ENCODE results near the gene TMCC1.
"Not testable (repeated sequence)": the region's sequence is repeated elsewhere in the genome, so short reads cannot be mapped to it uniquely, and the experiment has no call there.

Gene TMCC1

DNA sequence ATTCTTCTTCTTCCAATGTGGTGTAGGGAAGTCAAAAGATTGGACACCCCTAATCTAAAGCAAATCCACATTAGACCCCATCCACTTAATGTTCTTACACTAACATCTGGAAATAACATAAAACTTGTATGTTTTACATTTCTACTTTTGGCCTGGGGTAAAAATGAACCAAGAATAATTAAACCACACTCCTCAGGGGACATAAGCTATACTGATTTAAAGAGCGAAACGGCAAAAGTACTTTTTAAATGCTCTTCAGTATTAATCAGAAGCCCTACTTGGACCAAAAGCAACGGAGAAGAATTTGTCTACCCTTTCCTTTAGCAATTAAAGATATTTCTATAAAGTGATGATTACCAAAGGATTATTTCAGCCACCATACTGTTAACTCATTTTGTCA is 123.9 kb downstream of the TMCC1 start:
- no peak for DNase-seq

DNA sequence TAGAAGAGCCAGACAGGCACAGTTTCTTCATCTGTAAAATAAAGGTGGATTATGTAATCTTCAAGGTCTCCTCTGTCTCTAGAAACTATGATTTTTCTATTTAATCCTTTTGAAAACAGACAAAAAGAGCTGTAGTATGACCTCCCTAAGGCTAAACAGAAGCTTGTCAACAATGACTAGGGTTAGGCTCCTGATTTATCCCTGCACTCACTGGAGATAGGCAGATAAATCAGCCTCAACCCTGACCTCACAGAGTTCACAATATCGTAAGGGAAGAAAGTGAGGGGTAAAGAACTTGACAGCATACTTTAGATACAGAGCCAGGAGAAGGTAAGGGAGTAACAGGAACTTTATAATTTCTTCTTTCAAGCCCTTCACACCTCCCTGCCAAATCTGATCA is 124.8 kb downstream of the TMCC1 start:
- no peak for DNase-seq

DNA sequence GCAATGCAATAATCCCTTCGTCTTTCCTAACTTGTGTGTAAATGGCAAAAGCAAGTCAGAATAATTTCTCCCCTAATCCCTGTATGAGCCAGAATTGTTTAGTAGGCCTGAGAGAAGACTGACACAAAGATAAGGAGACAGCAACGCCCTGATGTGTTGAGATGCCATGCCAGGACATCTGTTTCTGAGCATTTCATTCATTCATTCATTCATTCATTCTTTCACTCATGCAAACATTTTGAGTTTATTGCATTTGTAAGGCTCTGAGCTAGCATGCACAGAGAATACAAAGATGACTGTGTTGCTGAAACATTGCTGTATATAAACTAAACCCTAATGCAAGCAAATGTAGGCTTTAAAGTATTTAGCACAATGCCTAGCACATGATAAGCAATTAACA is 127.4 kb downstream of the TMCC1 start:
- no peak for DNase-seq

DNA sequence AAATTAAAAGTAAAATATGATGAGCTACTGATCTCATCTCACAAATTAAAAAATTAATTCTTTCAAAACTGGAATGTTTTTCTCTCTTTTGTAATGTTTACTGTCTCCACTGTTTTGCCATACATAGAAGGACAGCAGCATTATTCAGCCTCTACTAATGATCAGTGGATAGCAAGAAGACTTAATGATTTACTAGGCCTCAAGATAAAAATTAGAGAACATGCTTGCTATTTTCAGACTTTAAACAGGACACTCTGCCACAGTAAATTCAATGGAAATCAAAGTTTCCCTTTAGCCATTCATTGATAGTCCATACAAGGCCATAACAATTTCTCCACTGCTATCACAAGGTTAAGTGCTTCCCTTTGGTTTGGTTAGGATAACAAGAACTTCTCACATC is 129.4 kb downstream of the TMCC1 start:
- DNase-seq, result no peak

DNA sequence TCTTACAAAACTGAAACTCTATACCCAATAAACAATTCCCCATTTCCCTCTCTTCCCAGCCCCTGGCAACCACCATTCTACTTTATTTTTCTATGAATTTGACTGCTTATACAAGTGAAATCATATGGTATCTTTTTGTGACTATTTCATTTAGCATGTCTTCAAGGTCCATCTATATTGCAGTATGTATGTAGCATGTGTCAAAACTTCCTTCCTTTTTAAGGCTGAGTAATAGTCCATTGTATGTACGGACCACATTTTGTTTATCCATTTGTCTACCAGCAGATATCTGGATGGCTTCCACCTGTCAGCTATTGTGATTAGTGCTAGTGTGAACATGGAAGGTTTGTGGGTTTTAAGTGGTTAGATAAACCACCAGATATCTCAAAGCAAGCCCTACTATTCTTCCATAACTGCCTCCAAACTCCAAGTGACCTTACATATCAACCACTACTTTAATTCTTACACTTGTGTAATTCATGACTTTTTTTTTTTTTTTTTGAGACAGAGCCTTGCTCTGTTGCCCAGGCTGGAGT is 134.7 kb downstream of the TMCC1 start:
- no peak for DNase-seq

DNA sequence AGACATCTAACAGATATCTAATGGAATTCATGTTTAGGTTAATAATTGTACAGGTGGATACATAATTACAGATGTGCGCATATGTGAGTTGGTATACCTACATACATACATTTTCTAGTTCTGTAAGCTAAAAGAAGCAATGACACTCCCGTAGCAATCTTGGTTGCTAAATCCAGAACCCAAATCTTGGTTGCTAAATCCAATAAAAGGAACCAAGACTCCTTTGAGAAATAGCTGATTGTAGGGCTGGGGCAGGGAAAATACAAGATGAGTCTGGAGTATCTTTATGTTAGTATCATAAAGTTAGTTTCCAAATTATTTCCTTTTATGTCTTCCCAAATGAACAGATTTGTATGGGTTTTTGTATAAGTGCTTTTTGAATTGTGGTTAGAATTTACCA is 135.2 kb downstream of the TMCC1 start:
- no peak for DNase-seq

DNA sequence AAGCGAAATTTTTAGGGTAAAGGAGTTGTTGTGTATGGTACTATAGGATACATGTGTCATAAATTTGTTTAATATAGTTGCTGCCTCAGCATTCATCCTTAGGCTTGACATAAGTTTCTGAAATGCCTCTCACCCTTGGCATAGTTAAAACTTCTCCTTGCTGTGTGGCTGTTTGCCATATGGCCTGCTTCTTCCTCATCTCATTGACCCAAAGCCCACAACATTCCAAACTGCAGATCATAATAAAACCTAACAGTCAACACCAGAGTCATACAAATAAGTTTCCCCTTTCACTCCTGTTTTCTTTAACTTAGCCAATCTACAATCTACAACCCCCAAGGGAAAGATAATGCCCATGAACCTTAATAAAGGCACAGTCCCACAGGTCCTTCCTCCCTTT is 136.6 kb downstream of the TMCC1 start:
- no peak for DNase-seq

DNA sequence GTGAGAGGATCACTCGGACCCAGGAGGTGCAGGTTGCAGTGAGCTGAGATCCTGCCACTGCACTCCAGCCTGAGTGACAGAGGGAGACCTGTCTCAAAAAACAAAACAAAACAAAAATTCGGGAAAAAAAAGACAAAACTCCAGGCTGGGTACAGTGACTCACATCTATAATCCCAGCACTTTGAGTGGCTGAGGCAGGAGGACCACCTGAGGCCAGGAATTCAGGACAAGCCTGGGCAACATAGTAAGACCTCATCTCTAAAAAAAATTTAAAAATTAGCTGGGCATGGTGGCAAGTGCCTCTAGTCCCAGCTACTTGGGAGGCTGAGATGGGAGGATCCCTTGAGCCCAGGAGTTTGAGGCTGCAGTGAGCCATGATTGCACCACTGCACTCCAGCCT is 142.4 kb downstream of the TMCC1 start:
- DNase-seq, result not testable (repeated sequence)

DNA sequence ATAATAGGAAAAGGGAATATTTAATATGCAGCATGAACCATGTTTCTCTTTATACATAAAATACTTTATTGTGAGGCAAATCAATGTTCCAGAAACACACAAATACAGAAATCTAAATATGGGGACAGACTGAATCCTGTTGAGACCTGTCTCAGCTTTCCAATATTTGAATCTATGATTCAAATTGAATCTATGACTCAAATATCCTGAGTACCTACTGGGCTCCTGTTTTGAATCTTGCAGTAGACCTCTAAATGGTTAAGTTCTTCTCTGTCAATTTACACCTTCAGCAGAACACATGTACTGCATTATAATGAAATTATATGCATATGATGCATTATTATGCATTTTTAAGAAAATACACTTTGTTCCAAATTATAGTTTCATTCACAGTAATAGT is 143.8 kb downstream of the TMCC1 start:
- no peak for DNase-seq

DNA sequence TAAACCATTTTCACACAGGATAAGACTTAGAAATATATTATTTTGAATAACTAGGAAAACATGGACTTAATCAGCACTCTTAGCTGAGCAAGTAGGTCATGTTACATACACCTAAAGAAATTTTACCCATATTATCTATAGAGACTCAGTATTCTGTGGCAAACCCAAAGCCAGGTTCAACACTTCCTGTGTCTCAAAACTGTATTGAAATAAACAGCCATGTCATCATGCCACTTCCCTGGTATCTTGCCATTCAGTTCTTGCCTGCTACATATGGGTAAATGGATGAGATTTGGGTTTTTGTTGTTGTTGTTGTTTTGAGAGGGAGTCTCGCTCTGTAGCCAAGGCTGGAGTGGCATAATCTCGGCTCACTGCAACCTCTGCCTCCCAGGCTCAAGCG is 145.5 kb downstream of the TMCC1 start:
- DNase-seq, result no peak

DNA sequence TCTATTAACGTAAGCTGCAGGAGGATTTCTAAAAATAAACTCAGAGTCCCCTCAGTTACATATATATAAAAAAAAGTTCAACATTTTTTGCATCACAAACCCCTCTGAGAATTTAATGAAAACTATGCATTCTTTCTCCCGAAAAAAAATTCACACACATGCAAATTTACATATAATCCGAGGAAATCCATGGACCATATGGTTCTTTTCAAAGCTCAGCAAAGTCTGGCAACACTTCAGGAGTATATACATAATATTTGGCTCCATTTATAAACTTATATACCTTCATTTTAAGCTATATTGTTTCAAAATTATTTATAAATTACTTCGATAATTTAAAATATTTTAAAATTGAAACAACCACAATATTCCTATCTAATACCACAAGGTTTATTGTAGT is 146.4 kb downstream of the TMCC1 start:
- no peak for DNase-seq

DNA sequence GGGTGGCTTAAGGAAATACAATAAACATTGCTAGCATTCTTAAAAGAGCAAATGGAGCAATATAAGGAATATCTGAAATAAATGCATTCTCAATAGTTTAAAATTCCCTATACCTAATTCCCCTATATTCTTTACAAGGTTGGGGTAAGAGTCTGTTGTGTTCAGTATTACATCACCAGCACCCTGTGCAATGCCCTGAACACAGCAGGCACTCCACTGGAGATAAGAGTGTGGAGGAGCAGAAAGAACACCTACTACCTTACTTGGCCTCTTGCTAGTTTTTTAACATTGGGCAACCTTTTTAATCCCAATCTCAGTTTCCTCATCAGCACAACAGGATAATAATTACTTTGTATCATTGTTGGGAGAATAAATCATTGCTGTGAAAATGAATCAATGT is 146.9 kb downstream of the TMCC1 start:
- DNase-seq, result no peak

DNA sequence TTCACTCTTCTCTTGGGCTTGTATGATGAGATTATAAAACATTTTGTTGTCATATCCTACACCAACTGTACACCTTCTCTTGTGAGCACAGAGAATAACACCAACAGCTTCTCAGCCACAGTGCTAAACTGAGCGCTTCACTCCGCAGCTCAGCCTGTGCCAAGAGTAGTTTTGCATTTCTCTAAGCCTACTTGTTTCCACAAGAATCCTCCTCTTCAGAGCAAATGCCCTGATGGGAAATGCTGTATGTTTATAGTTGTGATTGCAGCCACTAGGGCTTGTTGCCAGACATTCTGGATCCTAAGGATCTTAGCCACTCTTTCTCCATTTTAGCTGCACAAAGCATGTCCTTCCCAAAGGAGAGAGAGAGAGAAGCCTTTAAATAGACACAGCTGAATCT is 148.3 kb downstream of the TMCC1 start:
- peak; percentile 8 to 42 for DNase-seq

DNA sequence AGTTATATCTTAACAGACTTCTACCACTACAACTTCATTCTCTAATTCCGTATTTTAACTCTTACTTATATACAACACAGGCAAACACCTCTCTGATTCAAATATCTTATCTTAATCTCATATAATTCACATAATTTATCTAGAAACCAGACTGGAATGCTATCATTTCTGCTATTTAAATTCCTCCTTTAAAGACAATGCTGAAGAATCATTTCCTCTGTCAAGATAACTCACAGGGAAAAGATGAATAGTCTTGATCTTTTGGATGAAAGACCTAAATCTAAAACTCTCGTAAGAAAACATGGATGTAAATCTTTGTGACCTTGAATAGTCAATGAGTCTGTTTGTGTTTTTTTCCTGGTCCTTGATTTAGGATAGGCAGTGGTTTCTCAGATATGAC is 151.7 kb downstream of the TMCC1 start:
- DNase-seq, result no peak

DNA sequence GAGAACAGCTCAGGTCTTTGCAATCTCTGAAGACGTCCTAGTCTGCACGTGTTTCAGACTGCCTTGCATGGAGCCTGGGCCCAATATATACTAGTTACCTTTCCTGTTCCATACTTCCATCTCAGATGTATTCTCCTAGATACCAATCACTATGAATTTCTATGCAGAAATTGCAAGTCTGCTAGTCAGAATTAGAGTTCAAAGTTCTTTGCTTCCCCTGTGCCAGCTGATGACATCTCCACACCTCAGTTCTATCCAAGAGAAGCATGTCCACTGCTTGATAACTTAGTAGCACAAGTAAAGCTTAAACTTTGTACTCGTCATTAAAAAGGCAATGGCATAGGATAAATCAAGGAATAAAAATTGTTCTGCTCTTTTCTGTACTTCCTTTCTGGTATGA is 153.4 kb downstream of the TMCC1 start:
- DNase-seq, result no peak

DNA sequence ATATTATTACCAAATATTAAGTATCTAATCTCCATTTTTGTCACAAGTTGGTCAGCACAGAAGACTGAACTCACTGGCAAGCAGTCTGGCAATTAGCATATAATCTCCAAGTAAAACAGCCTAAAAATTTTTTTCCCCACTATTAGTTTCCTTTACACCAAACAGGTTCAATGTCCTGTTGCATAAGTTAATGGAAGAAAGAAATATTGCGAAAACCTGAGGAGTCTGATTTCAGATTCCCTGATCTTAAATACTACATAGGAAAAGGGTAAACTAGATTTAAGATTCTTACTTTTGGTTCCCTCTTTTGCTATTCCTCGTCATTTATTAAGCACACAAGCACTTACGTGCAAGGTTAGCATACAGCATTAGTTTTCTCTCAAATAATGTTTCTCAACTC is 153.9 kb downstream of the TMCC1 start:
- no peak for DNase-seq

DNA sequence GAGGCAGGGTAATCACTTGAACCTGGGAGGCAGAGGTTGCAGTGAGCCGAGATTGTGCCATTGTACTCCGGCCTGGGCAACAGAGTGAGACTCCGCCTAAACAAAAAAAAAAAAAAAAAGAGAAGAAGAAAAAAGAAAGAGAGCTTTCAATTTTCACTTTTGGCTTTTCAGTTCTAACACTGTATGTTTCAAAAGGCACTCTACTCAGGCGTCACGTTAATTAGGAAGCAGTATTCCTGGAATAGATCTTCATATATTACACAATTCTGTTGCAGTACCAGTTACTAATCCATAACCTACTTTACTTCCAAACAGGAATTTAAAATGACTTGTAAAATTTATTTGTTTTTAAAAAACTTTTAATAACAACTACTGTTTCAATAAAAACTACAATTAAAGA is 155.3 kb downstream of the TMCC1 start:
- no peak for DNase-seq

DNA sequence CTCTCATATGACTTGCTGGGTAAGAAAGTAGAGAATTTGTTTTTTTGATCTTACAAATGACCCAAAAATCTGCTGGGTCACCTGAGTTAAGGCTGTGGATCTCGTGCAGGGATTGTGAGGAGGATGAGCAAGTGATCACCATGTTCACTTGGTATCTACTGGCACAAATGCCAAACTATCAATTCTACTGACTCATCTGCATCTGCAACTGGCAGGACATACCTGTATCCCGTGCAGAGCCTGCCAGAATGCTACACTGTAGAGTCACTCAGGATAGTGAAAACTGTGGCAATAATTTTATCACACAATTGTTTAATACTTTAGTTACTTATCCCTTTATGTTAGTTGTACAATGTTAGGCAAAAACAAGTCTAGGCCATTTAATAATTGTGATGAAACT is 157.4 kb downstream of the TMCC1 start:
- no peak for DNase-seq

DNA sequence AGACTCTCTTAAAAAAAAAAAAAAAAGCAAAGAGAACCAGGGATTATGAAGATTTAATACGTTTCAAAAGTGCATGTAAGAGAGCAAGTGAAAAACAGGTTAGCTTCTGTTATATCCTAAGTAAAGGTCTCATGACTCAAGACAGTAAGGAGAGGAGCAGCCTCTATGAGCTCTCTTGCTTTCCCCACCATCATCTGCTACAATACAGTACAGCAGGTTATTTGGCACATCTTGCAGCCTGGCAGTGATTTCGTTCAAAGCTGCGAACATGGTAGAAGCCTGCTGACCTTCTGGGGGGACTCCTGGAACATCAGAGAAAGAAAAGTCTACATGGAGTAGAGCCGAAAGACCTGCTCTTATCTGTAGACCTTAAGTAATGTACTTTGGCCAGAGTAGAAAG is 157.9 kb downstream of the TMCC1 start:
- DNase-seq, result no peak

DNA sequence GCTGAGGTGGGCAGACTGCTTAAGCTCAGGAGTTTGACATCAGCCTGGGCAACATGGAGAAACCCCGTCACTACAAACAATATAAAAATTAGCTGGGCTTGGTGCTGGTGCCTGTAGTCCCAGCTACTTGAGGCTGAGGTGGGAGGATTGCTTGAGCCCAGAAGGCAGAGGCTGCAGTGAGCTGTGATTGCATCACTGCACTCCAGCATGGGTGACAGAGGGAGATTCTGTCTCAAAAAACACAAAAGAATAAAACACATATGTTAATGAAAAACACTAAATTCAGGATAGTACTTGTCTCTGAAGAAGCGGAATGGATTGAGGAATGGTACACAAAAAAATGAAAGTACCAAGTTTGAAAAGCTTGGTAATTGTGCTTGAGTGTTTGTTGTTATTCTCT is 159.1 kb downstream of the TMCC1 start:
- DNase-seq, result no peak

DNA sequence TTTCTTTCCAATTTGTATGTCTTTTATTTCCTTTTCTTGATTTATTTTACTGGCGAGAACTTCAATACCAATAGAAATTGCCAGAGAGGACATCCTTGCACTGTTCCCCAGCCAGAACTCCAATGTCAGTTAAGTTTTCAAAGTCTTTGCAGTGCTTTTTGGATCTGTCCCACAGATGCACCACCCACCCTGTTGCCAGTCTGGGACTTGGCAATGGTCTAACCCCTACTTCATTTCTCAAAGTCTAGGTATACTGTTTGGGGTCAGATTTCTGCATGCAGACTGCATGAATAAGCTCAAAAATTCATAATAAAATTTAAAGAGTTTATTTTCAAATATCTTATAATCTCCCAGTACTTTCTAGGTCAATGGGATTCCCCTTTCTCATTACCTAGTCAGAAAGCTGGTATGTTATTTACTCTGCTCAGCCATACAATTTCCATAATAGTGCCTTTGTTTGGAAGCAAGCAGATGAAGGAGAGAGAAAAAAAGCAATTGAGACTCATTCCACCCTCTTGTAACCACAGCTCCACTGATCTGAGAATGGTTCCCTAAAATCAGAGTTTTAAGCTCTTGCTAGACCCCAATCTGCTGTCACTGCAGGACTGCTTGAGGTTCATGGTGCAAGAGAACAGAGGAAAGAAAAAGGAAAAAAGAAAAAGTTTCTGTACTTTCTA is 161.2 kb downstream of the TMCC1 start:
- no peak for DNase-seq

DNA sequence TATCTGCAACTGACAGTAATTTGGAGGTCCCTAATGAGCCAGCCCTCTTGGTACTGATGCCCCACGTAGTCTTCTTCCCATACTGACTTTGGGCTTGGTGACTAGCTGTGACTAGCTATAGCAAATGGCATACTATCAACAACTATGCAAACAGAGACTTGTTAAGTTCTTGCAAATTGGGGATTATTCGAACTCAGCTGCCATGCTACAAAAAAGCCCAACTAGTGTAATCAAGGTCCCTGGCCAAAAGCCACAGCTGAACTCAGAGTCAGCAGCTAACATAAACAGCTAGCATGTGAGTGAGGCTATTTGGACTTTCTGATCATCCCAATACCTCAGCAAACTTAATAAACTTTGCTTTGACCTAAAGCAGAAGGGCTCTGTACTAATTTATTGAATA is 165.8 kb downstream of the TMCC1 start:
- no peak for DNase-seq

DNA sequence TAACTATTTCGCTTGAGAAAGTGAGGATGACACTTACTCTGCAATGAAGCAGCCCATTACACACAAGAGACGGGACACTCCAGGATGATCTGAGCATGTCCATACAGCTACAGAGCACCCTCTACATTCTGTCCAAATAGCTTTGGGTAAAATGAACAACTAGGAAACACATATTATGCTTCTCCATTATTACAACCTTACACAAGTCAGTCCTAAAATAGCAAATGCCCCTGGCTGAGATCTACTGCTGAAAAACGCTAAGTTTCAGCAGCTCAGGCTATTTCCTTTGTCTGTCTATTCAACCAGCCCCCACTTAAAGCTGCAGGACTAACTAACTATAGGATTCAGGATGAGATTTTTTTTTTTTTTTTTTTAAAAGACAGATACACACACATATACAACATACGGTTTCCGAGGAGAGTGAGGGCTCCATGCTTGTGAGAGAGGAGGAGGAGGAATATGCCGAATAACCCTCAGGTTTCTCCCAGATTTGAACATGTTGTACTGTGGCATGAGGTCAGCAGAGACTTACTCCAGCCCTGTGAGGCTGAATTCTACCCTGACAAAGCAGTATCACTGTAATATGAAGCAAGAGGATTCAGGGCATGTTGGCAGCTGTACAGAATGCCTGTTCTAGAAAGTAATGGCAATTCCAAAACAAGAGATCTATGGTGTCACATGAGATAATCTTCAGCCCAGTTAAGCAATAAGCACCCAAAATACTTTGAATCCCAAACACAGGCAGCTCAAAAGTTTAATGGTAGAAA is 169.8 kb downstream of the TMCC1 start:
- DNase-seq, result peak in 1 of 2 donors; percentile 5

DNA sequence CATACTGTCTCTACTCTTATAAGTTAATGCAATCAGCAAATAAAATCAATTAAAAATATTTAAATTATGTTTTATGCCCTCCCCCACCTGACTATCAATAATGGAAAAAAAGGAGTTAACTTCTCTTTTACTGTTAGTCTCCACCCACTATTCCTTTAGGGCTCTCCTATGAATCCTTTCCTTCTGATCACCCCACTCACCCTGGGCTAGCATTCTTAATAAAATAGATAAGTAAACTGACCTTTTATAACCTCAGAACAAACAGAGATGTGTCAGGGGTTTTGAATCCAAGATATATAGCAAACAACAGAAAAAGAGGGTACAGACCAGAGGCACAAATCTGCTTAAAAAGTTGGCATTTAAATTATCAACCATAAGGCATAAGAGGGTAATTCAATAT is 171.0 kb downstream of the TMCC1 start:
- no peak for DNase-seq

DNA sequence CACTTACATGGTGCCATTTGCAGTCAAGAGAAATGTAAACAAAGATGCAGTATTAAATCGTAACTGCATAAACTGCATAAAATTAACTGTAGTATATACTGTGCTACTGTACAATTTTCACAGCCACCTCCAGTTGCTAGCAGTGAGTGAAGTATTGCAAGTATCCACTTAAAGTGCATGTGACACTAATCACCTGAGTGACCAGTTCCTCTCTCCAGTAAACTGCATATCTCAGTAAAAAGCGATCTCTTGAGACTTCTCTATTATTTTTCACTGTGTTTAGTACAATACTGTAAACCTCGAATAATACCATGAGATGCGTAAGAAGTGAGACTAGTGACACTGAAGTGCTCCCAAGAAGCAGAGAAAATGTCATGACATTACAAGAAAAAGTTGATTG is 175.3 kb downstream of the TMCC1 start:
- DNase-seq, result no peak

Data from hippocampal formation (tissue), 2 donors.